Choroid plexus epithelial cell (primary cell): ENCODE measurements around the gene EMC8.
"Not testable (repeated sequence)": the region's sequence is repeated elsewhere in the genome, so short reads cannot be mapped to it uniquely, and the experiment has no call there.

Experiments
- DNase-seq: peaks from one replicate; pipeline ENCODE4 v3.0.0-alpha.2; 2010; ENCODE audit warnings: low read depth
- H3K4me3 ChIP-seq: 2 replicates; pipeline ENCODE4 v1.5.1; 2011; ENCODE audit warnings: low read depth, mild to moderate bottlenecking, control low read depth, low read length, moderate library complexity
- CTCF ChIP-seq: conservative IDR thresholded peaks from 2 replicates; pipeline ENCODE4 v1.5.1; 2011; ENCODE audit warnings: low read depth, mild to moderate bottlenecking, control low read depth, inconsistent platforms, low read length, moderate library complexity

EMC8 gene

DNA sequence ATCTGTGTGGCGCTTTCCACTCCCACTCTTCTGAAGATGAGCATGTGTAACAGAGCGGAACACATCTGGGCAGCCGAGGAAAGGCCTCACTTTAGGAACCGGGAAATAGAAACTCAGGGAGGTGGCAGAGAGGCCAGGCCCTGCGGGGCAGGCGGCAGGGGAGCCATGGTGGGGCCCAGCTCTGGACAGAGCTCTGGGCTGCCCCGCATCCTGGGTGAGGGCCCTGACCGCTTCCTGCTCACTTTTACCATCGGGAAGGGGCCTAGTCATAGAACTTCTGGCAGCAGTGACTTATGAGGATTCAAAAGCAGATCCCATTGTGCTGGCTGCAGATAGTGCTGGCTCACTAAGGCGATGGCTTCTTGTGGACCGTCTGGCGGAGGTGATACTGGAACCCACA, 22.8 kb upstream of the EMC8 start:
- TF ChIP-seq CTCF, result no peak
- no peak for DNase-seq
- H3K4me3 ChIP-seq, result no peak overlapping the region

GRCh38 chr16:85821390-85822135, 22.2 kb upstream of the EMC8 start:
- TF ChIP-seq CTCF, result peak; percentile 91
- no peak overlapping the region for H3K4me3 ChIP-seq
- DNase-seq, result peak; percentile 81

GRCh38 chr16:85820604-85821372, 21.4 kb upstream of the EMC8 start:
- DNase-seq, result no peak
- no peak for TF ChIP-seq CTCF
- H3K4me3 ChIP-seq, result no peak overlapping the region

DNA sequence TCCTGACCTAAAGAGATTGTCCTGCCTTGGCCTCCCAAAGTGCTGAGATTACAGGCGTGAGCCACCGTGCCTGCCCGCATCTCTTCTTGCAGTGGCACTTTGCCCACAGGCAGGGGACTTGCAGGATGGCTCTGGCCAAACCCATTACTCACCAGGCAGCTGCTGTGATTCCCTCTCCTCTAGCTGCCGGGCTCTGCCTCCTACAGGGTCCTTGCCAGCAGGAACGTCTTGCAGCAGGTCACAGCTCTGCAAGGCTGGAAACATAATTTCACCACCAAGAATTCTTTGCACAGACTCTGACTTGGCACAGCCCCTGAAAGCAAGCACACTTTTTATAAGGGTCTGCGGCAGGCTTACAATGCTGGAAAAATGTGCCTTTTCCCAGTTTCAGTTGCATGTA, 20.4 kb upstream of the EMC8 start:
- H3K4me3 ChIP-seq, result no peak overlapping the region
- no peak for DNase-seq
- no peak for TF ChIP-seq CTCF

DNA sequence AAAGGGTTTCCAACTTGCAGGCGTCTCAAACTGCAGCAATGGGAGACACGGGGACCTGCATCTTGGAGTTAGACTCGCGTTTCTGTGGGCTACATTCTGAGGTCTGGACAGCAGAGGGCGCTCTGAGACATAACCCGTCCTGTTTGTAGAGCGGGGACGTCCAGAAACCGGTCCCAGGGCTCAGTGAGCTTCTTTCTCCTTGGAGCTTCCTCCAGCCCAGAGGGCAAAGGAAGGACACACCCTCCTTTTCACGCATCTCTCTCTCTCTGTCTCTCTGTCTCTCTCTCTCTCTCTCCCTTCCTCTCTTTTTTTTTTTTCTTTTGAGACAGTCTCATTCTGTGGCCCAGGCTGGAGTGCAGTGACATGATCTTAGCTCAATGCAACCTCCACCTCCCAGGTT, 19.9 kb upstream of the EMC8 start:
- H3K4me3 ChIP-seq, result no peak overlapping the region

DNA sequence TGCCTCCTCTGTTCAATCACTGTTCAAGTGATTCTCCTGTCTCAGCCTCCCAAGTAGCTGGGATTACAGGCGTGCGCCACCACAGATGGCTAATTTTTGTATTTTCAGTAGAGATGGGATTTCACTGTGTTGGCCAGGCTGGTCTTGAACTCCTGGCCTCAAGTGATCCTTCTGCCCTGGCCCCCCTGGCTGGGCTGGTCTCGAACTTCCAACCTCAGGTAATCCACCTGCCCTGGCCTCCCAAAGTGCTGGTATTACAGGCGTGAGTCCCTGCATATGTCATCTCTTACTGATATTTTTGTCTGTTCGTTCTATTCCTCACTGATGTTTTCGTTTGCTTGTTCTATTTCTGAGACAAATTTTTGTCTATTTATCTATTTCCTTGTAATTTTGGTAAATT, 17.9 kb upstream of the EMC8 start:
- not testable (repeated sequence) for DNase-seq, H3K4me3 ChIP-seq

More for the DNA sequence above, 19.9 kb upstream of the EMC8 start:
- peak; percentile 87 for DNase-seq
- peak; percentile 87 for TF ChIP-seq CTCF

GRCh38 chr16:85816159-85816558, 16.8 kb upstream of the EMC8 start:
- no peak overlapping the region for H3K4me3 ChIP-seq
- TF ChIP-seq CTCF, result no peak
- DNase-seq, result no peak
